ENCODE measurements around the gene PRKAG2.

PRKAG2 gene

DNA sequence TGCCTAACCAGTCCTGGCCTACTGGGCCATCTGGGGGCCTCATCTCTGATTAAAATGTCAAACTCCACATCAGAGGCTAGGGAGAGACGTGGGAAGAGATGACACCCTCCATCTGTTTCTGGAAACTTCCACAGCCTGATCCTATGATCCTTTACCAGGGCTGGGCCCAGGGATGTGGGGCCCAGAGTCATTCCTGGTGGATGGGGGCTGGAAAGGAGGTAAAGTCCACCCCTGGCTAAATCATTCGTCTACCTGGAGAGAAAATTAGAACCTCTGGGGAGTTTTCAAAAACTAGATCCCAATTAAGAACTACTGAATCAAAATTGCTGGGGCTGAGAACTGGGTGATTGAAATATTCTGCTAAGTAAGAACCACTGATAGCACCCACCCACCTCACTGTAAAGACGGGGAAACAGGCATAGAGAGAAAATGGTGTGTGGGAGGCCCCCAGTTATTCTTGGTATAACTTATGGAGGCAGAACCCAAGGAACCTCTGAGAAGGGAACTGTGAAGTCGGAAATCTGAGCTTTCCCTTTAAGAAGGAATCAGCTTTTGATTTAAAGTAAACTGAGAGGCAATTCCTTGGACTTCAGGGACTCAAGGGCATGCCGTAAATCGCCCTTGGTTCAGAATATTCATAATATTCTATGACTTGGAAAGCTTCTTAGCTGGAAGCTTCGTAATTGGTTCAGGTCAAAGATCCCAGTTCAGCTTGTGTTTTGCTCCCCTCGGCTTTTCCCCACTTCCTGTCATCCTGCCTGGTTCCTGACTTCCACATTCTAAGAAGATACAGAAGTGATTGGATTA is 53.1 kb downstream of the PRKAG2 start:
- Histone ChIP-seq H3K4me3 (ENCODE audit: low read depth, low read length) (no peak overlapping the region), H3K4me1 (no peaks in the 10 kb centered on the region), H3K36me3 (no peaks in the 10 kb centered on the region), H3K27me3 (no peaks in the 10 kb centered on the region; the same call in 1 of the 2 replicates), H3K9me3 (no peaks in the 10 kb centered on the region)
- TF ChIP-seq, protein P1, sequence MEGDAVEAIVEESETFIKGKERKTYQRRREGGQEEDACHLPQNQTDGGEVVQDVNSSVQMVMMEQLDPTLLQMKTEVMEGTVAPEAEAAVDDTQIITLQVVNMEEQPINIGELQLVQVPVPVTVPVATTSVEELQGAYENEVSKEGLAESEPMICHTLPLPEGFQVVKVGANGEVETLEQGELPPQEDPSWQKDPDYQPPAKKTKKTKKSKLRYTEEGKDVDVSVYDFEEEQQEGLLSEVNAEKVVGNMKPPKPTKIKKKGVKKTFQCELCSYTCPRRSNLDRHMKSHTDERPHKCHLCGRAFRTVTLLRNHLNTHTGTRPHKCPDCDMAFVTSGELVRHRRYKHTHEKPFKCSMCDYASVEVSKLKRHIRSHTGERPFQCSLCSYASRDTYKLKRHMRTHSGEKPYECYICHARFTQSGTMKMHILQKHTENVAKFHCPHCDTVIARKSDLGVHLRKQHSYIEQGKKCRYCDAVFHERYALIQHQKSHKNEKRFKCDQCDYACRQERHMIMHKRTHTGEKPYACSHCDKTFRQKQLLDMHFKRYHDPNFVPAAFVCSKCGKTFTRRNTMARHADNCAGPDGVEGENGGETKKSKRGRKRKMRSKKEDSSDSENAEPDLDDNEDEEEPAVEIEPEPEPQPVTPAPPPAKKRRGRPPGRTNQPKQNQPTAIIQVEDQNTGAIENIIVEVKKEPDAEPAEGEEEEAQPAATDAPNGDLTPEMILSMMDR (IDR thresholded peaks at IDR 0.05; ENCODE audit: low read depth, low read length), result no peak
- DNase-seq, result no peak

DNA sequence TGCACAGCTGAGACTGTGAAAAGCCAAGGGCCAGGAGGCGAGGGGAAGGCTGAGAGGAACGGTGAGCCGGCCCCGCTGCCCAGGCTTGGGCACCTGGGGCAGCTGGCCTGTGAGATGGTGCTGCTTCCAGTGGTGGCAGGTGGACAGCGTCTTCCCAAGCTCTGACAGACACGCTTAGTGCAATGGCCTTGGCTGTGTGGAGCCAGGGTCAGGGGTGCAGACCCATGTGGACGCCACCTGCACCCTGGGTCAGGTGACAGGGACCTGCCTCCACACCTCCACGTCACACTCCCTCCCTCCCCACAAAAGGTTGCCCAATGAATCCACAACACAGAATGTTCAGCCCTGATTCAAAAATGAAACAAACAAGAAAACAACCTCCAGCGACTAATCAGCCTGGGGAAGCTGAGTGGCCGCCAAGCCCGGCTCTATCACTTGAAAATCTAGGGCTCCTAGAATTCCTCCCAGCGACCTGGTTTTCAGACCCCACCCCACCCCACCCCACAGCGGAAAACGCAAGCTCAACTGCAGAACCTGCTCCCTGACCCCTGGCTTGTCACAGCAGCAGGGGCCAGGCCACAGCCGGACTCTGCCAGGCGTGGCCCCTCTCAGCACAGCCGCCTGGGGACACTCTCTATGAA is 54.3 kb downstream of the PRKAG2 start:
- no peak overlapping the region for H3K4me3 ChIP-seq (ENCODE audit: low read depth, low read length)
- H3K27me3 ChIP-seq, result no peaks in the 10 kb centered on the region; the same call in 1 of the 2 replicates
- DNase-seq, result no peak
- H3K9me3 ChIP-seq, result no peaks in the 10 kb centered on the region
- H3K4me1 ChIP-seq, result no peaks in the 10 kb centered on the region
- TF ChIP-seq, protein P1 (IDR thresholded peaks at IDR 0.05; ENCODE audit: low read depth, low read length), result no peak
- no peaks in the 10 kb centered on the region for H3K36me3 ChIP-seq

DNA sequence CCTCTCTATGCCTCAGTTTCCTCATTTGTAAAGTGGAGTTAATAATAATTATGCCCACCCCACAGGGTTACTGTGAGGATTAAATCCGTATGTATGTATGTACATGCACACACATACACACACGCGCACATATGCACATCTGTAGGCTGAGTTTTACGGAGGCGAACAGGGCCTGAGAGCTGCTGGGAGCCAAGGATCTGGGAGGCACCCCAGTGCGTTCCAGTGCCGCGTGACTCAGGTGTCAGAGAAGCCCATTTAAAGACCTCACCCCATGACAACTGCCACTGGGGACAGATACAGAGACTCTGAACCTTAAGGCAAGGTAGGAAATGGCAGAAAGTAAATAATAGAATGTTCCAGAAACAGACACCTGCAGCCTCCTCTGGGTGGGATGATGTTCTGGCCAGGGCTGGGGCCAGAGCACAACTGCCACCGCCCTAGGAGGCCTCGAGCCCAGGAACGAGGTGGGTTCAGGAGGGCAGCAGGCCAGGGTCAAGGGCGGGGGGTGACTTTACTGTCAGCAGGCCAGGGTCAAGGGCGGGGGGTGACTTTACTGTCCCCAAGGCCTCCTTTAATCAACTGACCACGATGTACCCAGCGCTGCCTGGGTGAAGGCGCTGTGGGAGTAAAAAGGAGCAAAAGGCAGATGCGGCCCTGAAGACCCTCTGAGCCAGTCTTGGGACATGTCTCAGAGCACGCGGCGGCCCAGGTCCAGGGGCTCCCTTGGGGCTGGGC is 54.9 kb downstream of the PRKAG2 start:
- TF ChIP-seq, protein P1 (IDR thresholded peaks at IDR 0.05; ENCODE audit: low read depth, low read length), result no peak
- H3K4me1 ChIP-seq, result no peaks in the 10 kb centered on the region
- H3K9me3 ChIP-seq, result no peaks in the 10 kb centered on the region
- no peaks in the 10 kb centered on the region for H3K36me3 ChIP-seq
- no peak for DNase-seq
- H3K4me3 ChIP-seq (ENCODE audit: low read depth, low read length), result no peak overlapping the region
- no peaks in the 10 kb centered on the region; the same call in 1 of the 2 replicates for H3K27me3 ChIP-seq

DNA sequence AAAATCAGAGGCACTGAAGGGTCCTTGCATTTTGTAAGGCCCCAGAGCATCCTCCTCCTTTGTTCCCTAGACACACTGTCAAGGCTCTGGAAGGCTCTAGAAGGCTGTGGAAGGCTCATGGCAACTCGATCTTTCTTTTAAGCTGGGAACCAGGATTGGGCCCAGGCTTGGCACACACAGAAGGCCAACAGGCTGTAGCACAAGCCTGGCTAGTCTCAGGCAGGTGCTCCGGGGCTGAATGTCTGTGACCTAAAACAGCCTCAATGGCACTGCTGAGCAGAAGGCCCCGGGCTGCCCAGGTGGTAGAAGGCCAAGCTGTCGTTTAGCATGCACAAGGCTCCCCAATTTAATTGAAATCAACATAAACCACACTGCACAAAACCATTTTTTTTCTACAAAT is 55.7 kb downstream of the PRKAG2 start:
- TF ChIP-seq, protein P1 (IDR thresholded peaks at IDR 0.05; ENCODE audit: low read depth, low read length), result no peak
- Histone ChIP-seq H3K36me3 (no peaks in the 10 kb centered on the region), H3K4me1 (no peaks in the 10 kb centered on the region), H3K4me3 (ENCODE audit: low read depth, low read length) (no peak overlapping the region), H3K27me3 (no peaks in the 10 kb centered on the region), H3K9me3 (no peaks in the 10 kb centered on the region)
- no peak for DNase-seq

DNA sequence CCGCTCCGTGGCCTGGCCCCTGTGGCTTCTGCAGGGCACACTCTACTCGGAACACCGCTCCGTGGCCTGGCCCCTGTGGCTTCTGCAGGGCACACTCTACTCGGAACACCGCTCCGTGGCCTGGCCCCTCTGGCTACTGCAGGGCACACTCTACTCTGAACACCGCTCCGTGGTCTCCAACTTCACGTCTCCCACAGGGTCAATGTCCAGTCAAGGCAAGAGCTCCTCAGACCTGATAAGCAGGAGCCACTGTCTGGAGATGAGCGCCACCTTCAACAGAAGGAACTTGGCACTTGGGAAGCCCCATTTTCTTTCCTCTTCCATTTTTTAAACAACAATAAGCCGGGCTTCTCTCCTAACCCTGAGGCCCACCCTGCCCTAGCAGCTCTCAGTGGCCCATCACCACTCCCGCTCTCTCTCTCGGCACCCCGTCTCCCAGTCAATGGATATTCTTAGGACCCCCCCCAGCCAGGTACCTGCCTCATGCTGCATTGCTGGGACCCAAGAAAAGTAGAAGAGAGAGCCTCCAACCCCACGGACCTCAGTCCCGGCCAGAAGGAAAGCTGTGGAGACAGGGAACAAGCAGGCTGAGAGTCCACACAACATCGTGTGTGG is 56.3 kb downstream of the PRKAG2 start:
- no peak overlapping the region for H3K4me3 ChIP-seq (ENCODE audit: low read depth, low read length)
- no peak for DNase-seq
- no peaks in the 10 kb centered on the region for H3K36me3 ChIP-seq
- no peaks in the 10 kb centered on the region for H3K9me3 ChIP-seq
- TF ChIP-seq, protein P1 (IDR thresholded peaks at IDR 0.05; ENCODE audit: low read depth, low read length), result no peak
- H3K4me1 ChIP-seq, result no peaks in the 10 kb centered on the region
- H3K27me3 ChIP-seq, result no peaks in the 10 kb centered on the region

Data from BE2C (cell line).